ENCODE results near the gene ACP3.

- TF ChIP-seq IRF1 (CRISPR knock-in tag; IDR thresholded peaks at IDR 0.05; ENCODE audit: low read depth) (no peak), CTCF (CRISPR knock-in tag; IDR thresholded peaks at IDR 0.05) (no peak), FOXA3 (CRISPR knock-in tag; IDR thresholded peaks at IDR 0.05) (no peak), SALL1 (CRISPR knock-in tag; IDR thresholded peaks at IDR 0.05) (no peak), ATF3 (CRISPR knock-in tag; IDR thresholded peaks at IDR 0.05) (no peak), ATF7-NPFF (CRISPR knock-in tag; IDR thresholded peaks at IDR 0.05; ENCODE audit: low read depth) (no peak), MEIS1 (CRISPR knock-in tag; IDR thresholded peaks at IDR 0.05; ENCODE audit: borderline replicate concordance) (no peak), ZBTB1 (CRISPR knock-in tag; IDR thresholded peaks at IDR 0.05; ENCODE audit: borderline replicate concordance) (no peak)
Observed at GRCh38 chr3:132405188-132405587, 88.0 kb downstream of the ACP3 start.

All from HepG2 (cell line).